BJ (cell line): ENCODE results near the gene RNASEH2B. TPM values are rescaled to one million over a fixed set of nuclear protein-coding genes. Genes with fewer than 3 reads are reported as not detected.

Experiments
- CTCF ChIA-PET: fragments of 350-600 bp; formaldehyde crosslinking; extraction: SDS; loops from one replicate; lab custom pipeline; 2021; ENCODE audit warnings: antibody characterized with exemption, inconsistent platforms; lab: Yijun Ruan, JAX
- POLR2A ChIA-PET: fragments of 300-600 bp; sonication (Branson Sonifier 250); formaldehyde crosslinking; extraction: SDS; loops from one replicate; lab custom pipeline; 2021; ENCODE audit warnings: antibody characterized with exemption; lab: Charles Lee
- DNase-seq: peaks from one replicate; pipeline ENCODE4 v3.0.0-alpha.2; 2011; ENCODE audit warnings: low read depth
- H3K27me3 ChIP-seq: 2 replicates; pipeline ENCODE4 v1.6.0; 2011; ENCODE audit warnings: low read length; ENCODE audit not compliant: control insufficient read depth, insufficient read depth
- H3K36me3 ChIP-seq: 2 replicates; pipeline ENCODE4 v1.5.1; 2011; ENCODE audit warnings: low read length; ENCODE audit not compliant: control insufficient read depth, insufficient read depth
- H3K4me3 ChIP-seq: 2 replicates; pipeline ENCODE4 v1.5.1; 2011; ENCODE audit warnings: low read depth, mild to moderate bottlenecking, control low read depth, low read length
- polyA plus RNA-seq: library from polyadenylated mRNA; depleted of rRNA; stranded (reverse); fragments of >200 nt; gene quantifications from 2 replicates; pipeline ENCODE4 v1.2.3, GENCODE V29; 2011
- TF ChIP-seq, protein P1 (sequence below): IDR thresholded peaks from 2 replicates; pipeline ENCODE4 v1.5.1; 2011; ENCODE audit warnings: low read depth, mild to moderate bottlenecking, control low read depth, inconsistent platforms, low read length, moderate library complexity; ENCODE audit not compliant: insufficient read depth

The RNASEH2B gene
- polyA plus RNA-seq, 1 experiment = 11.3 TPM

DNA sequence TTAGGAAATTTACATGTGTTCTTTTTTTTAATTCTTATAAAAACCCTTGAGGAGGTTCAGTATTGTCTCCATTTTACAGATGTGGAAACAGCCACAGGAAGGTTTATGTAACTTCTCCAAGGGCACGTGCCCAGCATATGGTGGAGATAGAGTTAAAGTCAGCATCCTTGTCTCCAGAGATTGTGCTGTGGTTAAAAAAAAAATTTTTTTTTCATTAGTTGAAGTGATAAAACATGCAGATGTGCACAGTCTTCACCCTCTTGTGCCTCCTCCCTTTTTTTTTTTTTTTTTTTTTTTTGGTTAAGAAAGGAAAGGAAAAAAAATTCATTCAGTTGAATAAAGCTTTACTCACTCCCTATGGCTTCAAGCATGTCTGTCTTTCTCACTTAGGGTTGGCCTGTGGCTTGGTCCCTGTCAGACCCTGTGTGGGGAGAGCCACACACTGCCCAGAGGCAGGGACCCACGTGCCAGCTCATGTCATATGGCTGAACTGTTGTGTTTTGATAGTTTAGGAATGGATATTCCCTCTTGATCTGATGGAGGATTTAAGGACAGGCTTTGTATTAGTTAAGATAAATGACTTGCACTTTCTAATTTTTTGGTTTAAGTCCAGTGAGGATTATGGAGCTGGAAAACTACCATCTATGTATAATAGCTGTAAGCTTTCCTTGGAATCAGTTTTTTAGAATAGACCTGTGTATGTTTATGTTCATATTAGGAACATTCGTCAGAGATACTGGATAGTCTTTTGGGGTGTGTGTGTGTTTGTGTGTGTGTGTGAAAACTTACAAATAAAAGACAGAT, 19.3 kb downstream of the RNASEH2B start:
- no peak for DNase-seq
- no peaks in the 10 kb centered on the region for H3K27me3 ChIP-seq
- no peak overlapping the region for H3K4me3 ChIP-seq
- no peaks in the 10 kb centered on the region for H3K36me3 ChIP-seq
- TF ChIP-seq, protein P1, sequence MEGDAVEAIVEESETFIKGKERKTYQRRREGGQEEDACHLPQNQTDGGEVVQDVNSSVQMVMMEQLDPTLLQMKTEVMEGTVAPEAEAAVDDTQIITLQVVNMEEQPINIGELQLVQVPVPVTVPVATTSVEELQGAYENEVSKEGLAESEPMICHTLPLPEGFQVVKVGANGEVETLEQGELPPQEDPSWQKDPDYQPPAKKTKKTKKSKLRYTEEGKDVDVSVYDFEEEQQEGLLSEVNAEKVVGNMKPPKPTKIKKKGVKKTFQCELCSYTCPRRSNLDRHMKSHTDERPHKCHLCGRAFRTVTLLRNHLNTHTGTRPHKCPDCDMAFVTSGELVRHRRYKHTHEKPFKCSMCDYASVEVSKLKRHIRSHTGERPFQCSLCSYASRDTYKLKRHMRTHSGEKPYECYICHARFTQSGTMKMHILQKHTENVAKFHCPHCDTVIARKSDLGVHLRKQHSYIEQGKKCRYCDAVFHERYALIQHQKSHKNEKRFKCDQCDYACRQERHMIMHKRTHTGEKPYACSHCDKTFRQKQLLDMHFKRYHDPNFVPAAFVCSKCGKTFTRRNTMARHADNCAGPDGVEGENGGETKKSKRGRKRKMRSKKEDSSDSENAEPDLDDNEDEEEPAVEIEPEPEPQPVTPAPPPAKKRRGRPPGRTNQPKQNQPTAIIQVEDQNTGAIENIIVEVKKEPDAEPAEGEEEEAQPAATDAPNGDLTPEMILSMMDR = no peak
- ChIA-PET CTCF (interaction anchor here (1.2 kb wide), 1 partner anchor 11 kb away, joined by 3 read pairs; no protein-coding TSS in a partner anchor), POLR2A (interaction anchor here (0.6 kb wide), 1 partner anchor 873 kb away, joined by 6 read pairs; no protein-coding TSS in a partner anchor)

DNA sequence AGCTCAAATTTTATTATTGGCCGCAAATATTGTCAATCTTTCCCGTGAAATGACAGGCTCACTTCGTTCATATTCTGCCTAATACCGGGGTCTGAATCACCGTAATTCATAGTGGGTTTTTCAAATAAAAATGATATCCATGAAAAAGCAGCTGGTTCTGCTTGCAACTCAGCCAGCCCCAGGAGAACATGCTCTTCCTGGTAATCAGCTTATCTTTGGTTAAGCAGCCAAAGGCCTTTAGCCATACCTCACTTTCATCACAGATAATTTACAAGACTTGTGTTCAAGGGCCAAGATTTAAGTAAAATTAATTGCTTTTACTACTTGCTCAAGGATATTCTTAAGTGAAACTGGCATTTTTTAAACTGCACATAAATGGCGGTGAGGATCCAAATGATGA, 22.5 kb downstream of the RNASEH2B start:
- TF ChIP-seq, protein P1 = no peak
- ChIA-PET POLR2A (no interaction called here), CTCF (interaction anchor here (2.3 kb wide), 1 partner anchor 20 kb away, joined by 10 read pairs; no protein-coding TSS in a partner anchor)
- Histone ChIP-seq H3K4me3 (no peak overlapping the region), H3K27me3 (no peaks in the 10 kb centered on the region), H3K36me3 (peaks cover 2% of the 10 kb centered on the region; the same call in 1 of the 2 replicates)
- DNase-seq = no peak

DNA sequence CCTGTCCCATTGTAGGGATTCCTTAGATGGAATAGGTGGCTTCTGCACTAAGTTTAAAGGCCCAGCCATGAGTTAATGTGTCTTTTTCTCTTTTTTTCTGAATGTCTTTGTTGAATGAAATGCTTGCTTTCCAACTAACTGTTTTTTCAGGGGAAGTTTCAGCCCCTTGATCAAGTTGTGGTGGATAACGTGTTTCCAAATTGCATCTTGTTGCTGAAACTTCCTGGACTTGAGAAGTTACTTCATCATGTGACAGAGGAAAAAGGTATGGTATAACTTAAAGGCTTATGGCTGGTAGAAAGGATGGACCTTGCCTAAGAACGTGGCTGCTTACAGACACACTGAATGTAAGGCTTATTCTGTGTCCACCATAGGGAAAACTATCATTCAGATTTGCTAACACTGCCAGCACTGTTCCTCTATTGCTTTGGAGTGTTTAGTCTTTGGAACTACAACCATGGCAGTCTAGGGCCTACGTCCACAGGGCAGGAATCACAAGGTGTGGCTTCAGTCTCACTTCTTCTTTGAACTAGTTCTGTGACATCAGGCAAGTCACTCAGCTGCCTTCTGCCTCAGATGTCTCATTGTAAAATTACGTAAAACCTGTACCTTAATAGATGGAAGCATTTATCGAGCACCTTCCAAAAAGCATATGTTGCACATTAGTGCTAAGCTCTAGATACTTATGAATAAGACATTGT, 25.3 kb downstream of the RNASEH2B start:
- TF ChIP-seq, protein P1 = no peak
- Histone ChIP-seq H3K4me3 (no peak overlapping the region), H3K27me3 (no peaks in the 10 kb centered on the region), H3K36me3 (peaks cover 2% of the 10 kb centered on the region; the same call in 1 of the 2 replicates)
- CTCF ChIA-PET = interaction anchor here (1.3 kb wide), 1 partner anchor 134 kb away, joined by 4 read pairs; no protein-coding TSS in a partner anchor
- DNase-seq = no peak
- POLR2A ChIA-PET = no interaction called here

DNA sequence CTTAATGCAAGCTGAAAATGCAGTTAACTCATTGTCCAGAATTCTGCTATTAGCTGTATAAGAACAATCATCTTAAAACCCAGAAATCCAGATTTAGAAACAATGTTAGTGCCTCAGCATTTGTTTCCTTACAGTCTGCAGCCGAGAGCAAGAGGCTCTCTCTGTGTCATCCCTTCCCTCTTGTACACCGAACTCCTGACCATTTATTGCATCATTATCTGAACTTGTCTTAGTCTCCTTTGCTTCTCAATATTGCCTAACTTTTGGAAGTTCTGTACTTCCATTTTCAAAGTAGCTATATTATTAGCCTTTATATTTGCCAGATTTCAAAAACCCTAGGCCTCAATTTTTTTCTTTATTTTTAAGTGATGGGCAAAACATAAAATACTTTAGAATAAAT, 27.1 kb downstream of the RNASEH2B start:
- ChIA-PET CTCF (interaction anchor here (1.2 kb wide), 1 partner anchor 25 kb away, joined by 3 read pairs; no protein-coding TSS in a partner anchor), POLR2A (no interaction called here)
- H3K36me3 ChIP-seq = peaks cover 2% of the 10 kb centered on the region; the same call in 1 of the 2 replicates
- no peaks in the 10 kb centered on the region for H3K27me3 ChIP-seq
- TF ChIP-seq, protein P1 = no peak
- H3K4me3 ChIP-seq = no peak overlapping the region
- DNase-seq = no peak

DNA sequence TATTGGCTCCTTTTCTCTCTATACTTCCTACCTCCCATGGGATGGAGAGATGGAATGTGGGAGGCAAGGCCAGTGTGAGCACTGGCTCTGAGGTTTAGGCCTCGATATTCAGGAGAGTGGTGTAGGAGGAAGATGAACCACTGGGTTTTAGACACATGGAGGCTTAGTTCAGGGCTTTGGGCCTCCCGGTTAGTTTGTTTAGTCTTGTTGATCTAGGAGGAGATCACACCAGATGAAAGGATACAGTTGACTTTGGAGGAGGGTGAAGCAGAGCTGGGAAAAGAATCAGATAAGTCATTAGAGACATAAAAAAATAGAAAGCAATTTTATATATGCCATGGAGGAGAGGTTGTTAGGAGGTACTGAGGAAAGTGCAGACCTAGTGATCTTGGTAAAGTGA, 30.9 kb downstream of the RNASEH2B start:
- ChIA-PET CTCF (interaction anchor here (1.0 kb wide), 1 partner anchor 12 kb away, joined by 3 read pairs; no protein-coding TSS in a partner anchor), POLR2A (no interaction called here)
- DNase-seq = no peak
- H3K4me3 ChIP-seq = no peak overlapping the region
- no peaks in the 10 kb centered on the region for H3K27me3 ChIP-seq
- H3K36me3 ChIP-seq = no peaks in the 10 kb centered on the region
- TF ChIP-seq, protein P1 = no peak
